Peyer's patch (tissue), 4 donors: ENCODE measurements around the gene EIF3J.

Experiments
- CTCF ChIP-seq, 6 experiments: fragments of 450-650 bp in 4 of 6; fragments of 200-600 bp in 2 of 6; sonication (generic) in 1 of 6; IDR thresholded peaks; one replicate each; pipeline ENCODE4 v1.5.1; 2017 to 2019; ENCODE audit warnings: antibody characterized with exemption in 6 of 6, mild to moderate bottlenecking in 3 of 6, moderate library complexity in 1 of 6
- POLR2A ChIP-seq, 2 donors: fragments of 450-650 bp; IDR thresholded peaks; one replicate each; pipeline ENCODE4 v1.5.1; 2017; ENCODE audit warnings: antibody characterized with exemption in 2 of 2, mild to moderate bottlenecking in 2 of 2, moderate library complexity in 2 of 2

- TF ChIP-seq POLR2A (IDR thresholded peaks at IDR 0.05) (no peak), CTCF (IDR thresholded peaks at IDR 0.05) (no peak)
Observed at GRCh38 chr15:44568338-44568737, 31.4 kb downstream of the EIF3J start.
